PFSK-1 (cell line): ENCODE data around the gene TMEM163.

Experiments used
- FOXP2 ChIP-seq: optimal IDR thresholded peaks from 2 replicates; pipeline ENCODE3; 2011; ENCODE audit warnings: borderline replicate concordance, control low read depth, inconsistent platforms; ENCODE audit not compliant: insufficient read depth; ENCODE audit errors: extremely low read length, extremely low read depth
- POLR2AphosphoS5 ChIP-seq: IDR thresholded peaks from 2 replicates; pipeline ENCODE4 v1.6.1; 2012; ENCODE audit warnings: low read depth, mild to moderate bottlenecking, control low read depth, low read length, moderate library complexity
- TAF1 ChIP-seq: IDR thresholded peaks from 2 replicates; pipeline ENCODE4 v1.6.1; 2012; ENCODE audit warnings: low read length, control low read depth, borderline replicate concordance; ENCODE audit not compliant: insufficient read depth
- TF ChIP-seq, protein P1 (sequence below), 2 experiments: IDR thresholded peaks; 2 replicates each; pipeline versions ENCODE4 v1.6.1 to v1.8.0; 2011 to 2012; ENCODE audit warnings: low read depth in 2 of 2, low read length in 2 of 2, control low read depth in 1 of 2, inconsistent platforms in 1 of 2, mild to moderate bottlenecking in 1 of 2, moderate library complexity in 1 of 2; ENCODE audit not compliant: insufficient read depth in 1 of 2

- TF ChIP-seq, protein P1, sequence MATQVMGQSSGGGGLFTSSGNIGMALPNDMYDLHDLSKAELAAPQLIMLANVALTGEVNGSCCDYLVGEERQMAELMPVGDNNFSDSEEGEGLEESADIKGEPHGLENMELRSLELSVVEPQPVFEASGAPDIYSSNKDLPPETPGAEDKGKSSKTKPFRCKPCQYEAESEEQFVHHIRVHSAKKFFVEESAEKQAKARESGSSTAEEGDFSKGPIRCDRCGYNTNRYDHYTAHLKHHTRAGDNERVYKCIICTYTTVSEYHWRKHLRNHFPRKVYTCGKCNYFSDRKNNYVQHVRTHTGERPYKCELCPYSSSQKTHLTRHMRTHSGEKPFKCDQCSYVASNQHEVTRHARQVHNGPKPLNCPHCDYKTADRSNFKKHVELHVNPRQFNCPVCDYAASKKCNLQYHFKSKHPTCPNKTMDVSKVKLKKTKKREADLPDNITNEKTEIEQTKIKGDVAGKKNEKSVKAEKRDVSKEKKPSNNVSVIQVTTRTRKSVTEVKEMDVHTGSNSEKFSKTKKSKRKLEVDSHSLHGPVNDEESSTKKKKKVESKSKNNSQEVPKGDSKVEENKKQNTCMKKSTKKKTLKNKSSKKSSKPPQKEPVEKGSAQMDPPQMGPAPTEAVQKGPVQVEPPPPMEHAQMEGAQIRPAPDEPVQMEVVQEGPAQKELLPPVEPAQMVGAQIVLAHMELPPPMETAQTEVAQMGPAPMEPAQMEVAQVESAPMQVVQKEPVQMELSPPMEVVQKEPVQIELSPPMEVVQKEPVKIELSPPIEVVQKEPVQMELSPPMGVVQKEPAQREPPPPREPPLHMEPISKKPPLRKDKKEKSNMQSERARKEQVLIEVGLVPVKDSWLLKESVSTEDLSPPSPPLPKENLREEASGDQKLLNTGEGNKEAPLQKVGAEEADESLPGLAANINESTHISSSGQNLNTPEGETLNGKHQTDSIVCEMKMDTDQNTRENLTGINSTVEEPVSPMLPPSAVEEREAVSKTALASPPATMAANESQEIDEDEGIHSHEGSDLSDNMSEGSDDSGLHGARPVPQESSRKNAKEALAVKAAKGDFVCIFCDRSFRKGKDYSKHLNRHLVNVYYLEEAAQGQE (IDR thresholded peaks at IDR 0.05; ENCODE audit: insufficient read depth in 1 of 2, low read depth in 2 of 2, low read length in 2 of 2), result no peak
- TF ChIP-seq POLR2AphosphoS5 (no peak), TAF1 (no peak), FOXP2 (no peak)
These were observed 225.0 kb downstream of the TMEM163 start for GRCh38 chr2:134493797-134494196.
